Fibroblast of pulmonary artery (primary cell): ENCODE measurements around the gene NSF.

Source experiments
- DNase-seq: peaks from one replicate; pipeline ENCODE4 v3.0.0-alpha.2; 2010; ENCODE audit warnings: low read depth
- H3K4me3 ChIP-seq: replicated peaks from 2 replicates; pipeline ENCODE4 v1.5.1; 2011; ENCODE audit warnings: low read depth, mild to moderate bottlenecking, control low read depth, low read length, moderate library complexity
- CTCF ChIP-seq: IDR thresholded peaks from 2 replicates; pipeline ENCODE4 v1.5.1; 2011; ENCODE audit warnings: mild to moderate bottlenecking, control low read depth, low read length, inconsistent platforms; ENCODE audit errors: missing control alignments

Gene NSF

GRCh38 chr17:46803544-46803943 lies 213.1 kb downstream of the NSF start:
- TF ChIP-seq CTCF = no peak
- no peak for DNase-seq
- H3K4me3 ChIP-seq = no peak overlapping the region

DNA sequence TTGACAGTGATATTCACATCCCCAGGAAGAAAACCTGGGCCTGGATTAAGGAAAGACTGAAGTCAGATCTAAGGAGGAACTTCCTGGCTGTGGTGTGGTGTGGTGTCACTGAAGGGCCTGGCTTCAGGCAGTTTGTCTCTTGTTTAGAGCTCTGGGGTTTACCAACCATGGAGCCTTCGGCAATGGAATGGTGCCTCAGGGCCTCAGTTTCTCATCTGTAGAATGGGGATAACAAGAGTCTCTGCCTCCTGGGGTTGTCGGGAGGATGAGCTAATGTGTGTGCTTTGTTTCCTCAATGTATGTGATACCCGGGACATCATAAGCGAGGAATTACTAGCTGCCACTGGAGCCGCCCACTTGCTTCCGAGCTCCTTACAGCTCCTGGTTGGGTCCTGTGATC lies 215.3 kb downstream of the NSF start:
- H3K4me3 ChIP-seq = no peak overlapping the region

More for the DNA sequence above, 215.3 kb downstream of the NSF start:
- no peak for DNase-seq
- TF ChIP-seq CTCF = no peak
